Astrocyte (in vitro differentiated cells and primary cell): ENCODE data around the gene CLCN4. TPM values are rescaled to one million over a fixed set of nuclear protein-coding genes. Genes with fewer than 3 reads are reported as not detected.

Source experiments
- DNase-seq: peaks from one replicate; pipeline ENCODE4 v3.0.0-alpha.2; 2010; ENCODE audit warnings: low read depth
- FAIRE-seq: peaks from 2 replicates; lab custom pipeline; 2011; peaks lifted over from hg19 to GRCh38; lab: Jason Lieb, UNC
- H2AFZ ChIP-seq: 2 replicates; pipeline ENCODE4 v1.6.0; 2012; ENCODE audit warnings: low read depth, low read length, inconsistent platforms
- H3K27ac ChIP-seq: 2 replicates; pipeline ENCODE4 v1.5.1; 2011; ENCODE audit warnings: low read depth, low read length, inconsistent platforms
- H3K27me3 ChIP-seq: 2 replicates; pipeline ENCODE4 v1.6.0; 2011; ENCODE audit warnings: low read length, inconsistent platforms; ENCODE audit not compliant: insufficient read depth
- H3K36me3 ChIP-seq: 2 replicates; pipeline ENCODE4 v1.5.1; 2011; ENCODE audit warnings: low read length, inconsistent platforms; ENCODE audit not compliant: insufficient read depth
- H3K4me1 ChIP-seq: 2 replicates; pipeline ENCODE4 v1.5.1; 2011; ENCODE audit warnings: low read length, inconsistent platforms; ENCODE audit not compliant: insufficient read depth
- H3K4me2 ChIP-seq: 2 replicates; pipeline ENCODE4 v1.6.0; 2012; ENCODE audit warnings: low read length, inconsistent platforms
- H3K4me3 ChIP-seq: 2 replicates; pipeline ENCODE4 v1.5.1; 2011; ENCODE audit warnings: low read depth, mild to moderate bottlenecking, low read length, inconsistent platforms; ENCODE audit not compliant: insufficient read depth
- H3K79me2 ChIP-seq: 2 replicates; pipeline ENCODE4 v1.6.0; 2012; ENCODE audit warnings: mild to moderate bottlenecking, low read length, inconsistent platforms; ENCODE audit not compliant: insufficient read depth
- H3K9ac ChIP-seq: 2 replicates; pipeline ENCODE4 v1.6.0; 2012; ENCODE audit warnings: mild to moderate bottlenecking, low read length, inconsistent platforms
- H3K9me3 ChIP-seq: 2 replicates; pipeline ENCODE4 v1.5.1; 2012; ENCODE audit warnings: low read depth, mild to moderate bottlenecking, low read length, inconsistent platforms; ENCODE audit not compliant: insufficient read depth
- H4K20me1 ChIP-seq: 2 replicates; pipeline ENCODE4 v1.6.0; 2012; ENCODE audit warnings: low read length, inconsistent platforms; ENCODE audit not compliant: insufficient read depth
- H3K27ac Mint-ChIP-seq: one replicate; pipeline ENCODE4 v1.8.0; 2021; ENCODE audit warnings: mild to moderate bottlenecking, mixed read lengths; ENCODE audit not compliant: unreplicated experiment
- H3K27me3 Mint-ChIP-seq: one replicate; pipeline ENCODE4 v1.8.0; 2021; ENCODE audit warnings: low read depth, mixed read lengths; ENCODE audit not compliant: unreplicated experiment
- H3K36me3 Mint-ChIP-seq: one replicate; pipeline ENCODE4 v1.8.0; 2021; ENCODE audit warnings: low read depth, mixed read lengths; ENCODE audit not compliant: unreplicated experiment
- H3K4me1 Mint-ChIP-seq: one replicate; pipeline ENCODE4 v1.8.0; 2021; ENCODE audit warnings: low read depth, mixed read lengths; ENCODE audit not compliant: unreplicated experiment
- H3K4me3 Mint-ChIP-seq: one replicate; pipeline ENCODE4 v1.8.0; 2021; ENCODE audit warnings: mild to moderate bottlenecking, moderate library complexity, mixed read lengths; ENCODE audit not compliant: unreplicated experiment
- H3K9me3 Mint-ChIP-seq: one replicate; pipeline ENCODE4 v1.8.0; 2021; ENCODE audit warnings: mild to moderate bottlenecking, mixed read lengths; ENCODE audit not compliant: unreplicated experiment
- CTCF ChIP-seq: IDR thresholded peaks from 2 replicates; pipeline ENCODE4 v1.5.1; 2011; ENCODE audit warnings: low read depth, mild to moderate bottlenecking, inconsistent platforms, low read length, moderate library complexity; ENCODE audit not compliant: insufficient read depth
- EZH2 ChIP-seq: IDR thresholded peaks from 2 replicates; pipeline ENCODE4 v1.6.1; 2012; ENCODE audit warnings: mild to moderate bottlenecking, low read length, inconsistent platforms; ENCODE audit not compliant: insufficient read depth
- total RNA-seq: library from RNA; stranded (reverse); gene quantifications from 2 replicates; pipeline ENCODE4 v1.2.1, GENCODE V29; 2021

Gene CLCN4
- total RNA-seq, 1 donor from 2014 or later: 7.2 TPM

- no peak for FAIRE-seq
These were observed 212 bp downstream of the CLCN4 start for GRCh38 chrX:10157032-10157341.

GRCh38 chrX:10157543-10157942 is 768 bp downstream of the CLCN4 start:
- Histone ChIP-seq H3K9ac (peak overlapping the region; percentile 80), H3K4me1 (peaks cover 13% of the 10 kb centered on the region), H4K20me1 (no peaks in the 10 kb centered on the region), H3K27ac (peak overlapping the region; percentile 60), H2AFZ (no peak overlapping the region), H3K27me3 (no peaks in the 10 kb centered on the region), H3K36me3 (no peaks in the 10 kb centered on the region), H3K4me3 (peak overlapping the region; percentile 57), H3K79me2 (no peaks in the 10 kb centered on the region), H3K4me2 (peak overlapping the region; percentile 85), H3K9me3 (no peaks in the 10 kb centered on the region)
- peak; percentile 56 for DNase-seq
- peak; percentile 84 for FAIRE-seq
- no peaks in the 10 kb centered on the region for H3K27me3 Mint-ChIP-seq
- no peaks in the 10 kb centered on the region for H3K9me3 Mint-ChIP-seq
- no peaks in the 10 kb centered on the region for H3K36me3 Mint-ChIP-seq
- no peak overlapping the region for H3K27ac Mint-ChIP-seq
- TF ChIP-seq EZH2: no peak
- TF ChIP-seq CTCF: no peak
- H3K4me1 Mint-ChIP-seq: no peaks in the 10 kb centered on the region
- peak overlapping the region; percentile 7 for H3K4me3 Mint-ChIP-seq

More at GRCh38 chrX:10157032-10157341, 212 bp downstream of the CLCN4 start:
- Histone ChIP-seq H3K79me2 (no peaks in the 10 kb centered on the region), H2AFZ (peak overlapping the region; percentile 60), H3K9ac (peak overlapping the region; percentile 80), H3K36me3 (no peaks in the 10 kb centered on the region), H3K4me2 (peak overlapping the region; percentile 85), H4K20me1 (no peaks in the 10 kb centered on the region), H3K4me3 (peak overlapping the region; percentile 57), H3K27me3 (no peaks in the 10 kb centered on the region), H3K27ac (peak overlapping the region; percentile 60), H3K4me1 (peaks cover 13% of the 10 kb centered on the region), H3K9me3 (no peaks in the 10 kb centered on the region)
- no peaks in the 10 kb centered on the region for H3K36me3 Mint-ChIP-seq
- no peaks in the 10 kb centered on the region for H3K27me3 Mint-ChIP-seq
- no peak for TF ChIP-seq CTCF
- TF ChIP-seq EZH2: no peak
- no peaks in the 10 kb centered on the region for H3K9me3 Mint-ChIP-seq
- H3K27ac Mint-ChIP-seq: peak overlapping the region; percentile 14
- H3K4me1 Mint-ChIP-seq: no peaks in the 10 kb centered on the region
- peak overlapping the region; percentile 80 for H3K4me3 Mint-ChIP-seq
- no peak for DNase-seq

- no peak for DNase-seq
- FAIRE-seq: no peak
These were observed 1.7 kb downstream of the CLCN4 start for GRCh38 chrX:10158279-10159144.

More at GRCh38 chrX:10158279-10159144, 1.7 kb downstream of the CLCN4 start:
- Histone ChIP-seq H4K20me1 (no peaks in the 10 kb centered on the region), H3K27ac (peak overlapping the region; percentile 17), H3K9me3 (no peaks in the 10 kb centered on the region), H2AFZ (peak overlapping the region; percentile 47), H3K4me3 (peak overlapping the region; percentile 57), H3K4me2 (peak overlapping the region; percentile 85), H3K4me1 (peaks cover 13% of the 10 kb centered on the region), H3K36me3 (no peaks in the 10 kb centered on the region), H3K27me3 (no peaks in the 10 kb centered on the region), H3K9ac (peak overlapping the region; percentile 25), H3K79me2 (no peaks in the 10 kb centered on the region)
- Mint-ChIP-seq H3K27ac (no peak overlapping the region), H3K36me3 (no peaks in the 10 kb centered on the region), H3K4me3 (peak overlapping the region; percentile 78), H3K9me3 (no peaks in the 10 kb centered on the region), H3K27me3 (no peaks in the 10 kb centered on the region), H3K4me1 (no peaks in the 10 kb centered on the region)
- TF ChIP-seq CTCF: no peak
- TF ChIP-seq EZH2: no peak
